Uterus (tissue), 2 donors: ENCODE measurements around the gene CDT1.

Experiments
- CTCF ChIP-seq, 4 experiments: fragments of 200-600 bp in 2 of 4; fragments of 450-650 bp in 2 of 4; sonication (generic) in 2 of 4; IDR thresholded peaks; one replicate each; pipeline ENCODE4 v1.5.1; 2016 to 2019; ENCODE audit warnings: antibody characterized with exemption in 4 of 4, mild to moderate bottlenecking in 2 of 4, moderate library complexity in 1 of 4
- POLR2A ChIP-seq, 2 donors: fragments of 450-650 bp; IDR thresholded peaks; one replicate each; pipeline ENCODE4 v1.6.1; 2016; ENCODE audit warnings: antibody characterized with exemption in 2 of 2, mild to moderate bottlenecking in 1 of 2, moderate library complexity in 1 of 2

- TF ChIP-seq CTCF (IDR thresholded peaks at IDR 0.05) (no peak), POLR2A (IDR thresholded peaks at IDR 0.05) (no peak)
Measured at GRCh38 chr16:88855736-88856121, 52.1 kb downstream of the CDT1 start.
